Suprapubic skin (tissue), 4 donors: ENCODE data around the gene TMEM74B.

Experiments
- CTCF ChIP-seq, 2 donors: fragments of 200-600 bp in 1 of 2; fragments of 450-650 bp in 1 of 2; sonication (generic) in 1 of 2; IDR thresholded peaks; one replicate each; pipeline ENCODE4 v1.5.1; 2016 to 2019; ENCODE audit warnings: antibody characterized with exemption in 2 of 2, mild to moderate bottlenecking in 1 of 2, moderate library complexity in 1 of 2
- EP300 ChIP-seq: sonication (generic); formaldehyde crosslinking; IDR thresholded peaks from one replicate; pipeline ENCODE4 v1.6.1; 2017; ENCODE audit warnings: antibody characterized with exemption
- POLR2AphosphoS5 ChIP-seq, 3 donors: sonication (generic); formaldehyde crosslinking; IDR thresholded peaks; one replicate each; pipeline ENCODE4 v1.6.1; 2017; ENCODE audit warnings: antibody characterized with exemption in 3 of 3

GRCh38 chr20:1130847-1131246, 53.9 kb downstream of the TMEM74B start:
- TF ChIP-seq CTCF (IDR thresholded peaks at IDR 0.05) (no peak), EP300 (no peak), POLR2AphosphoS5 (IDR thresholded peaks at IDR 0.05) (no peak)
